HG02973 (cell line): ENCODE data around the gene RGS11.
"Not testable (repeated sequence)": the region's sequence is repeated elsewhere in the genome, so short reads cannot be mapped to it uniquely, and the experiment has no call there.

ENCODE experiments used
- ATAC-seq: cut with Tn5 transposase; IDR thresholded peaks from one replicate; pipeline ENCODE4 v1.9.1; 2021; ENCODE audit warnings: moderate library complexity; ENCODE audit not compliant: unreplicated experiment

Gene RGS11

GRCh38 chr16:234468-235305, 41.1 kb downstream of the RGS11 start, which contains the start of gene FAM234A:
Gene FAM234A (plus strand): TSS chr16:234821. CDS start chr16:254414, 19,593 bp downstream.
- ATAC-seq, result peak; percentile 74

DNA sequence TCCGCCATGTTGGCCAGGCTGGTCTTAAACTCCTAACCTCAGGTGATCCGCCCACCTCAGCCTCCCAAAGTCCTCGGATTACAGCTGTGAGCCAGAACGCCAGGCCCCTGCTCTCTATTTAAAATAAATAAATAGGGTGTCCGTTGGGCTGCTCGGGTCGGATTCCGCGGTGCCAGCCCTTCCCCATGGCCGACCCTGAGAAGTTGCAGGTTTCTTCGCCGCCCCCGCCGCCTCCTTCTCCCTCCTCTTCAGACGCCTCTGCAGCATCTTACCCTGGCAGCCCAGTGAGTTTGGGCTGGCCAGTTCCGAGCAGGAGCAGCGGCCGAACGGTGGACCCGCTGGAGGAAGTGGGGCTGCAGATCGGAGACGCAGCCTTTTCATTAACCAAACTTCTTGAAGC, 44.8 kb downstream of the RGS11 start:
- no peak for ATAC-seq

GRCh38 chr16:230351-230750, 45.4 kb downstream of the RGS11 start:
- ATAC-seq, result not testable (repeated sequence)

GRCh38 chr16:229731-230281, 45.9 kb downstream of the RGS11 start:
- no peak for ATAC-seq

- peak; percentile 73 for ATAC-seq
Observed at GRCh38 chr16:228852-229730, 46.7 kb downstream of the RGS11 start, which contains the start of gene LUC7L. Gene LUC7L (minus strand): TSS chr16:229449. CDS start chr16:229339, 110 bp downstream.

DNA sequence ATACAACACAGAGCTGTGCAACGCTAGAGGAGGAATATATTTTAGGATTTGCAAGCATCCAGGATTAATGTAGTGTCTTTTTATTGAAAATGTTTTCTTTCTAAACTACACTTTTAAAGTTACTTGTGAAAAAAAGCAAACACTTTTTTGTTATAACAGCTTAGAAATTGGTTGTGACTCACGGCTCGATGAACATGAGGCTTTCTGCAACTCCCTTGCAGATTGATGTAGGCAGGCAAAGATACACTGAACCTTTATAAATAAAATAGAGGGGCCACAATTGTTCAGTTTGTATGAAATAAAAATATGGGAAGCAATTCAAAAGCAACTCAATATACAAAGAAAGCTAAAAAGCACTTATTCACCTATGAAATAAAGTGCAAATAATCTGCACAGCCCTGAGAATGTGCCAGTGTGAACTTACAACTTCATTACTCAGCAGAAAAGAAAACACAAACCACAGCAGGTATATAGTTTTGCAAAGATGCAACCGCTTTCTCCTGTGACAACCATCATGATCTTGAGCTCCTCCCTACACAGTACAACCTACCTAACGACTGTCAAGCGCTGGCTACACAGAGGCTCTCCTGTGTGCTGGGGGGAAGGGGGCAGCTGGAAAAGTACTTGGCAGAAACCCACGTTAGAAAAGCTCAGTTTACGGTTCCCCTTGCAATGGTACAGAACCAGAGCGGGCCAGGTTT, 47.4 kb downstream of the RGS11 start:
- ATAC-seq, result no peak

DNA sequence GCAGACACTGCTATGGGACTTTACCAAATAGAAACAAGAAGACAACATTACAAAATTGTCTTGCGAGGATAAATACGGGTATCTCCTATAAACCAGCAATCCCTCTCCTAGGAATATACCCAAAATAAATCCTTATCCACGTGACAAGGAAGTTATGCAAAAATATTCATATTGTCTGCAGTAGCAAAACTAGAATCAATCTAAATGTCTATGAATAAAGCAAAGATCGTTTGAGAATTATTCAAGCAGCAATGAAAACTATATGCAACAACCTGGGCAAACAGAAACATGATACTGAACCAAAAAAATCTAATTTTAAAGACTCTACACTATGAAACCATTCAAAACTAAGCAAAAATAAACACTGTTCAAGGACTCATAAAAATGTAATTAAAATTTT, 55.7 kb downstream of the RGS11 start:
- ATAC-seq, result no peak
